ENCODE data around the gene KHDC4. TPM values are rescaled to one million over a fixed set of nuclear protein-coding genes. Genes with fewer than 3 reads are reported as not detected.
"Not testable (repeated sequence)": the region's sequence is repeated elsewhere in the genome, so short reads cannot be mapped to it uniquely, and the experiment has no call there.

The KHDC4 gene
- polyA plus RNA-seq, 1 donor, result 38.0 TPM

DNA sequence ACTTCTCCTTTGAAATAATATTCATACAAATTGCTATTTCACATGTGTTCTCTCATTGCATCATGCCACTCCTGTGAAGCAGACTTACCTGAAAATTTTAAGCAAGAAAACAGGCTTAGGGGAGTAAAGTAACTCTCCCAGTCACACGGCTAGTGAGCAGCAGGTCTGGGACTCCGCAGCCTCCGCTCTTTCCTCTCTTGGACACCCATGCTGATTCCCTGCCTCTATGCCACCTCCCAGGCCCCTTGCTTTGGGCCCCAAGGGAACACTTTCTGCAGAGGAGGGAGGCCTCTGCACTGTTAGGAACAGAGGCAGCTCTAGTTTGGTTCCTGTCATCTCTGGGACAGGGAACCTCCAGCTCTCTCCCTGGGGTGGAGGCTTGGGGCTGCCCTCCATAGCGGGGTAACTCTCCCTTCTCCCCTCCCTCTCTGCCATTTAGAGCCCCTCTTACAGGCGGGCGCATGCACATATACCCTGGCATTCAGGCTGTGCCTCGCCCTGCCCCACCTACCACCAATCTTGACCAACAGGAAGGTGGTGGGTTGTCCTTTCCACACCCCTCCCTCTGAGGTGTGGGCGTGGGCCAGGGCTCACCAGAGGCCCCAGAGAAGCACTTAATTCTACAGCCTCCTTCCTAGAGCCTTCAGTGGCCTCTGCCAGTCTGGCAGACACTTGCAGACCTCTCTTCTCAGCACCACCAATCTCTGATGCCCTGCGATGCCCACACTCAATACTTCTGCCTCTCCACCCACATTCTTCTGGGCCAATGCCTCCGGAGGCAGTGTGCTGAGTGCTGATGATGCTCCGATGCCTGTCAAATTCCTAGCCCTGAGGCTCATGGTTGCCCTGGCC, 7.0 kb upstream of the KHDC4 start, which contains the start of gene RXFP4:
Gene RXFP4 (plus strand): TSS at position 646 of the 852 bp plus-strand sequence. CDS start 72 bp downstream, at position 718.
- DNase-seq (ENCODE audit: low read depth), result no peak

- DNase-seq (ENCODE audit: low read depth), result no peak
These were observed 6.3 kb upstream of the KHDC4 start for GRCh38 chr1:155940482-155940992.

- DNase-seq (ENCODE audit: low read depth), result peak; percentile 48
These were observed 4.0 kb upstream of the KHDC4 start for GRCh38 chr1:155938220-155938627.

DNA sequence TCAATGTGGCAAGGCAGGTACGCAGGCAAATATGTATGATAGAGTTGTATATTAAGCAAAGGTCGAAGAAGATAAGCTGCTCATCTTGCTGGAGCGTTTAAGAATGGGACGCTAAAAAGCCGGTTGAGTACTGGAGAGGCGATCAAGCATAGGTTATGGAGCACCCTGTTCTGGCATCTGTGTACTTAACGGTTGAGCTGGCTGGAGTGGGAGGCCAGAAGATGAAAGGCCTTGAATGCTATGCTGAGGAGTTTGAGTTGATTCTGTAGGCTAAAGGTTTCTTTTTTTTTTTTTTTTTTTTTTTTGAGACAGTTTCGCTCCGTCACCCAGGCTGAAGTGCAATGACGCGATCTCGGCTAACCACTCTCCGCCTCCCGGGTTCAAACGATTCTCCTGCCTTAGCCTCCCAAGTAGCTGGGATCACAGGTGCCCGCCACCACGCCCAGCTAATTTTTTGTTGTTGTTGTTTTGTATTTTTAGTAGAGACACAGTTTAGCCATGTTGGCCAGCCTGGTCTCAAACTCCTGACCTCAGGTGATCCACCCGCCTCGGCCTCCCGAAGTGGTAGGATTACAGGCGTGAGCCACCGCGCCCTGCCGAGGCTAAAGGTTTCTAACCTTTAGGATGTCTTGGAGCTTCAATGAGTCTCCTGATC, 850 bp upstream of the KHDC4 start:
- no peak for DNase-seq (ENCODE audit: low read depth)

GRCh38 chr1:155933591-155934096, 569 bp downstream of the KHDC4 start:
- DNase-seq (ENCODE audit: low read depth), result no peak

DNA sequence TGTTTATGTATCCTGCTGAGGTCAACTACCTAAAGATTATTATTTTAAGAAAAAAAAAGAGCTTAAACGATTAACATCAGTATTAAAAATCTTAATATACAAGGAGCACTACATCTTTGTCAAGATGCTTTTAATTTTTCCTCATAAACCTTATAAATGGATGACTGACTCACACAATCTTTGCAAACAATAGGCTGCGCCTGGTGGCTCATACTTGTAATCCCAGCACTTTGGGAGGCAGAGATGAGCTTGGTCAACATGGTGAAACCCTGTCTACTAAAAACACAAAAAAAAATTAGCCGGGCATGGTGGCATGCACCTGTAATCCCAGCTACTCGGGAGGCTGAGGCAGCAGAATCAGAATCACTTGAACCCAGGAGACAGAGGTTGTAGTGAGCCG, 1.7 kb downstream of the KHDC4 start:
- no peak for DNase-seq (ENCODE audit: low read depth)

DNA sequence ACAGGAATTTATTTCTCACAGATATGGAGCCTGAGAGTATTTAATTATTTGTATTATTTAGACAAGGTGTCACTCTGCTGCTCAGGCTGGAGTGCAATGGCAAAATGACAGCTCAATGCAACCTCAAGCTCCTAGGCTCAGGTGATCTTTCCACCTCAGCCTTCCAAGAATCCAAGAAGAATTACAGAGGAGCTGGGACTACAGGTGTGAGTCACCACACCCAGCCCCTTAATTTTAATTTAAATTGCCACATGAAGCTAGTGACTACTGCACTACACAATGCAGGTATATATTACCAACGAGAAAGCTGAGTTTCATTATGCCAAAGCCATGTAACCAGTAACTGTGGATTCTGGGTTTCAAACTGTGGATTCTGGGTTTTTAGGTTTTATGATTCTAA, 2.1 kb downstream of the KHDC4 start:
- no peak for DNase-seq (ENCODE audit: low read depth)

DNA sequence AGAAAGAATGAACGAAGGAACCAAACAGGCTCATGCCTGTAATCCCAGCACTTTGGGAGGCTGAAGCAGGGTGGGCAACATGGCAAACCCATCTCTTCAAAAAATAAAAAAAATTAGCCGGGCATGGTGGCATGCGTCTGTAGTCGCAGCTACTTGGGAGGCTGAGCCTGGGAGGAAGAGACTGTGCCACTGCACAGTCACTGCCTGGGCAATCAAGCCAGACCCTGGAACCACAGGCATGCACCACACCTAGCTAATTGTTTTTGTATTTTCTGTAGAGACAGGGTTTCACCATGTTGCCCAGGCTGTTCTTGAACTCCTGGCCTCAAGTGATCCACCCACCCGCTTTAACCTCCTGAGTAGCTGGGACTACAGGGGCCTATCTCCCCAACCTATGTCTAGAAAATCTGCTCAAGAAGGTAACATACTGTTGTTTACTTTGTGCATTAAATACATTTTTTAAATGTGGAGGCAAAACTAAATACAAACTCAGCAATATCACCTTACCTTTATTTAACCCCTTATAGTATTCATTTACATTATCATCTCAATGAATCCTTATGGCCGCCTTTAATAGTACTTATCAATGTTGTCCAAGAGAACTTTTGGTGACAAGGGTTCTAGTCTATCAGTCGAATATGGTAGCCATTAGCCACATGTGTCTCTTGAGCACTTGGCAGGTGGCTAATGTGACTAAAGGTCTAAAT, 2.7 kb downstream of the KHDC4 start:
- DNase-seq (ENCODE audit: low read depth), result no peak

- not testable (repeated sequence) for DNase-seq (ENCODE audit: low read depth)
These were observed 3.5 kb downstream of the KHDC4 start for GRCh38 chr1:155930725-155931124.

DNA sequence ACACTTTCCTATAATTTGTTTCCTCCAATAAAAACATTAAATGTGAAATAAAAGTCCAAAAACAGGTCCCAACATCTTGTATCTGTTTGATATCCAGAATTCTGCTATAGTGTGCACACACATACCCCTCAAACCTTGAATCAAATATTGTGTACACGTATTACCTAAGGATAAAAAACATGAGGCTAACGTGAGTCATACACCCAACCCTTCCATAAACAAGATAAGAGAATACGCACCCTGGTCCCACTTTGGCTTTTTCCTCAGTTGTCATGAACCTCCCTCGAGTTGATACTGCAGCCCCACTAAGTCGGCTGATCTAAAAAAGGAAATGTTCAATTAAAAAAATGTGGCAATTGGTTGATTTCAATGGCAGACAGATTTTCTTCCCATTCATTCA, 5.2 kb downstream of the KHDC4 start:
- DNase-seq (ENCODE audit: low read depth), result no peak

DNA sequence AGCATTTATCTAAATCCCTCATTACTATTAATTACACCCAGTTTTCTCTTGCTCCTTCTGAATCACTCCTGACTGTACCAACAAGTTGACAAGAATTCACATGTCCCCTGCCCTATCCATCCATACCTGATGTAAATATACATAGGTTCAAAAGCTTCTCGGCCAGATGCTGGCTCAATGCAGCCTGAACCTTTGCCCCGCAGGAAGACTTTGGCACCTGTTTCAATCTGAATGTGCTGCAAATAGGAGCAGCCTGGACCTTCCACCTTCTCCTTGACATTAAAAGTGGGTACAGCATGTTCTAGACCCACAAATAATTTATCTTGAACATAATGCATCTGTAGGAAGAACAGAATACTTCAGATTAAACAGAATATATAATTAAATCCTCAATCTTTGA, 8.7 kb downstream of the KHDC4 start:
- DNase-seq (ENCODE audit: low read depth), result no peak

GRCh38 chr1:155920717-155921116, 13.5 kb downstream of the KHDC4 start:
- no peak for DNase-seq (ENCODE audit: low read depth)

- no peak for DNase-seq (ENCODE audit: low read depth)
These were observed 14.4 kb downstream of the KHDC4 start for GRCh38 chr1:155919801-155920200.

DNA sequence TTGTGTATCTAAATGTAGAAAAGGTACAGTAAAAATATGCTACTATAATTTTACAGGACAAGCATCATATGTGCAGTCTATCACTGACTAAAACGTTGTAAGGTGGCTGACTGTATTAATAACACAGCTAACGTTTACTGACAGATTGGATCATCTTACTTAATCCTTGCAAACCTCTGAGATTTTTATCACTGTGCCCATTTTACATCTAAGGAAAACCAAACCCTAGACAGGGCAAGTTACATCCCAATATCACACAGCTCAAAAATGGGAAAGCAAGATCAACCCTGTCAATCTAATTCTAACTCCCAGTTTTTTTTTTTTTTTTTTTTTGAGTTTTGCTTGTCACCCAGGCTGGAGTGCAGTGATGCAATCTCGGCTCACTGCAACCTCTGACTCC, 15.6 kb downstream of the KHDC4 start:
- DNase-seq (ENCODE audit: low read depth), result no peak

DNA sequence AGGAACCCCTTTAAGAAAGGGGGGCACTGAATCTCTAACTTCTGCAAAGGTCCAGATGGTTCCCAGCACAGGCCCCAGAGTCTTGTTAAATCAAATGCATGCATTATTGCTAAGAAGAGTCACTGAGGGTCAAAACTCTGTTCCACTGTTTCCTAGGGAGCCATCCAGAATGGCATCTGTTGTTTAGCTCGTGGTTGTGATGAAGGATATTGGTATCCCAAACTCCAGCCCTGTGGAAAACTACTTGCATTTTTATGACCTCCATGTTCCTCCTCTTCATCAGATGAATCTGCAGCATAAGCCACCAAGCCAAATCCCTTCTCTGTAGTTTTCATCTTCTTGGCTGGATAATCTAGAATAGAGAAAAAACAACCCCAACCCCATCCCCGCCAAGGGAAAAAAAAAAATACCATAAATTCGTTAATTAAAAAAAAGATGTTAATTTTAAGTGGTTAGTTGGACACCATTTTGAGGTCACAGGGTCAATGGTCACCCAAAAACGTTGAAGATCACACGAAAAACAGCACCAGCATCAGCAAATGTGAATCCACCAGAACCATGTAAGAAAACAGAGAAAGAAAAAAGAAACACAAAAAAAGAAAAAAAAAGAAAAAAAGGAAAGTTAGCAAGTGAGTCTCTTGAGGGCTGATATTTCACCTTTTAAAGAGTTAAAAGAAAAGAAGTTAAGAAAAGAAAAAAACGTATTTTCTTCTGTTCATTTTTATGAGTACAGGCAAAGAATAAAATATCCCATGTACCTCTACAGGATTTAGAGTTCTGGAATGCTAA, 20.1 kb downstream of the KHDC4 start:
- no peak for DNase-seq (ENCODE audit: low read depth)

GRCh38 chr1:155912056-155912536, 22.1 kb downstream of the KHDC4 start:
- no peak for DNase-seq (ENCODE audit: low read depth)

DNA sequence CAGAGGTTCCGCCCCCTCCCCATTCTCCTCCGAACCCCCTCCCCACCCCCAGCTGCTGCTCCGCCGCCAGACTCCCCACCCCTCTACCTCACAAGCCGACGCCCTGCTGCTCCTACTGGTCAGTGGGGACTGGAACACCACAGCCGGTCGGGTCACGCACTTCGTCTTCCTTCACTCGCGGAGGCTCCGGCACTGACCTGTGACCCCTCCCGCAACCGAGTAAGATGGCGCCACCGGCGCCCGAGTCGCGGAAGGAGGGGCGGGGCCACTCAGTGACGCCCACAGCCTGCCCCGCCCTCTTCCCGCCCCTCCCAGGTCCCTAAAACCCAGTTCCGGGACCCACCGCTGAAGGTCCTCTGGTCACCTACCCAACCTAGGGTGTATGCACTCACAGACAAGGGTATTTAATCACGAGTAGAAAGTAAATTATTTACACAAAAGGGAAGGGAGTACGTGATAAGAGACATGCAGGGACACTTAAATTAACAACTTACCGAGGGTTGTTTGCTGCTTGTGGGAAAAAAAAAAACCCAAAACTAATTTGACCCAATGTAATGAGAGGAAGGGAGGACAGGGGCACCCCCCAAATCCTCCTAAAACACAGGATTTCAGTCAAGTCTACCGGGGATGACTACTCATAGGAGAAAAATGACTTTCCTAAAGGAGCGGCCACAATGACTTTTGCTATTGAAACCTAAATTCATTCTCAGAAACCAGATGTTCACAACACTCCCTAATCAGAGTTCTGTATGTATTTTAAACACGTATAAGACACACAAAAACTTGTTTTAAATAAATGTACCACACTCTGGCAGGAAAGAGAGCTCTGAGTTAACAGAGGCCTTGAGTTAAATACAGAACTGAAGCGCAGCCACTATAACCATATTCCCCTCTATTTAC, 22.8 kb downstream of the KHDC4 start, which contains the start of gene RIT1:
Gene RIT1 (minus strand): TSS at position 194 of the 900 bp plus-strand sequence. CDS start 588 bp downstream, outside the sequence.
- DNase-seq (ENCODE audit: low read depth), result peak; percentile 43

- DNase-seq (ENCODE audit: low read depth), result no peak
These were observed 23.5 kb downstream of the KHDC4 start for GRCh38 chr1:155910621-155911121.

GRCh38 chr1:155909894-155910293, 24.3 kb downstream of the KHDC4 start:
- DNase-seq (ENCODE audit: low read depth), result no peak

DNA sequence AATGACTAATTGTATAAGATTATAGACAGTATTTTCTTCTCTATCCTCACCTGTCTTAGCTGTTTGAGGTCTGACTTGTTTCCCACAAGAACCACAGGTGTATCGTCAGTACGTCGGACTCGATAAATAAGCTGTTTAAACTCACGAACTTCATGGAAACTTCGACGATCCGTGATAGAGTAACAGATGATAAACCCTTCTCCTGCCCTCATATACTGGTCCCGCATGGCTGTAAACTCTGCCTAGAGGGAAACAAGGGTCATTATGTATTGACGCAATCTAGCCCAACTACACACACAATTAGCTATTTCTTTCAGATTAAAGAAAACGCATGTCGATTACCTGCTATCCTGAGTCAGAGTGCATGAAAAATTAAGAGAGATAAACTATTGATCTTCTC, 30.0 kb downstream of the KHDC4 start:
- no peak for DNase-seq (ENCODE audit: low read depth)
